ENCODE measurements around the gene PI4KA.
"Not testable (repeated sequence)": the region's sequence is repeated elsewhere in the genome, so short reads cannot be mapped to it uniquely, and the experiment has no call there.

PI4KA gene

GRCh38 chr22:20858615-20859416 is at the start of gene PI4KA, which contains the start of gene SNAP29:
Gene PI4KA, minus strand, starts transcription at chr22:20858811. Its CDS starts 86 bp downstream, at chr22:20858725.
Gene SNAP29, plus strand, starts transcription at chr22:20859007. Its CDS starts 104 bp downstream, at chr22:20859111.
- peak; percentile 70 to 97 (median 94) for DNase-seq

DNA sequence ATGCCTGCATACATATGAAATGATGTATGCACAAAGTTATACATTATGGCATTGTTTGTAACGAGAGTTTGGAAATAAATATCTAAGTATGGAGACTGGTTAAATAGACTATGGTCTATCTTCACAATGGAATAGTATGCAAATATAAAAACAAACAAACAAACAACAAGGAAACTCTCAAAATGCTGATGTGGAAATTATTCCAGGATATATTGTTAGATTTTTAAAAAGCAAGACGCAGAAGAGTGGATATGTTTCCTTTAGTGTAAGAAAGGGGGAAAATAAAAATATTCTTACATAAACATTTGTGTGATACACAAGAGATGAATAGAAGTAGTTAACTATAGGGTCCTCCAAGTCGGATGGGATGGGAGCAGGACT is 47.8 kb upstream of the PI4KA start:
- DNase-seq: no peak

DNA sequence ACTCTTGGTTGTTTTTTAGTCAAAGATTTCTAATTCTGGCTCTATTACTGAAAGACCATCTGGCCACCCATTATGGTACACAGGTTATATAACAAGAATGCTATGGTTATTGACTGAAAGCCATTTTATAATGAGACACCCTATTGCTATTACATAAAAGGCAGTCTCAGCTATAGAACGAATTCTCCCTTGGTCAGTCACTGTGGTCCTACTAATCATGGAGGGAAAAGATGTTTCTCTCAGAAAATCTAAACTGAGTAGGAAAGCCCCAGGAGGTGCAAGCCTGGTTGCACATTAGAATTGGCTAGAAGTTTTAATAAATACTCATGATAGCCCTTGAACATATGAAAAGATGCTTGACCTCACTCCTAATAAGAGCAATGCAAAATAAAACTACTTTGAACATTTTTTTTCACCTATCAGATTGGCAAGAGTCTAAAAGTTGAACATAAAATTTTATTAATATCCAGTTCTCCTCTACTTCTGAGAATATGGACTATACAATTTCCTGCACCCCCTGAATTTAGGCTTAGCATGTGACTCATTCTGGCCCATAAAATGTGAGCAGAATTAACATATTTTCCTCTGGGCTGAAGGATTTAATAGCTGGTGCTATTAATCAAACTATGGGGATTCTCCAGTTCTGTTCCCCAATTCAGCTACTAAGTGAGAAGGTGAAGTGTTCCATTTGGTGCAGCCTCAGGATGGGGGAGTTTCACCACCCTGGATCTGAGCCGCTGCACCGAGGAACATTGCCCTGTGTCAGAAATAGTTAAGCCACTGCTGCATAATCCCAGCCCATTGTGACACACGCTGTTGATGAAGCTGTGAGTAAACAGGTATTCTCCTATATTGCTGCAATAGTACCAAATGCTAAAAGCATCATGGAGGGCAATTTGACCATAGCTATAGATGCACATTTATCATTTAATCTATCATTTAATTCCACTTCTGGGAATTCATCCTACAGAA is 47.1 kb upstream of the PI4KA start:
- DNase-seq: peak in 1 of 14 donors; percentile 71

GRCh38 chr22:20904980-20905355 is 46.4 kb upstream of the PI4KA start:
- no peak for DNase-seq

DNA sequence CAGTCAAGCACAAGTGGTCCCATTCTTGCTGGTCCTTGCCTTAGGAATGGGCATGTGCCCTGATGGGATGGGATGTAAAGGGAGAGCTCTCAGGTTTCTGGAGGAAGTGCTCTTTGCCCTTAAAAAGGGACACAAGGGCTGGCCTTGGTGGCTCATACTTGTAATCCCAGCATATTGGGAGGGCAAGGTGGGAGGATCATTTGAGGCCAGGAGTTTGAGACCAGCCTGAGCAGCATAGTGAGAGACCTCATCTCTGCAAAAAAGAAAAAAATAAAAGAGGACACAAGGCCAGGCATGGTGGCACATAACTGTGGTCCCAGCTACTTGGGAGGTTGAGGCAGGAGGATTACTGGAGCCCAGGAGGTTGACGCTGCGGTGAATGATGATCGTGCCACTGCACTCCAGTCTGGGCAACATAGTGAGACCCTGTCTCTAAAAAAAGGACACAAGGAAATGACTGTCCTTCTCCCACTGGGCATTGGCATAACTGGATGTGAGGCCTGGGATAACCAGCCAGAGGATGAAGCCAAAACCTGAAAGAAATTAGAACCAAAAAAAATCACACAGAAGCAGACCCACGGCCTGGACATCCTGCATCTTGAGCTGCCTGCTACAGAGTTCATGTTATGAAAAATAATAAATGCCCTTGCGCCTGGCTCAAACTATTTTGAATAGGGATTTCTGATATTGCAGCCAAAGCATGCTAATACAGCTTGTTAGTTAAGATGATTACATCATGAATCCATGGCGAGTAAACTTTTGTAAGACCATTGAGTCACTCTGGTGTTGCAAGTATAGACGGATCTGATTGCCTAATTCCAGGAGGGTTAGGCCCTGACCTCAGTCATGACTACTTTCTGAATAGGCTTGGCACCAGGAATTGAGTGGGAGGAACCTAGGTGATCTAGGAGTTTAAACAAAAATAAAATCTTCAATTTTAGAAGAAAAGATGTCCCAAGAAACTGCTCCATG is 45.7 kb upstream of the PI4KA start:
- peak in 1 of 14 donors; percentile 23 for DNase-seq

- no peak for DNase-seq
Measured at GRCh38 chr22:20903093-20903492, 44.5 kb upstream of the PI4KA start.

GRCh38 chr22:20901093-20902033 is 42.8 kb upstream of the PI4KA start:
- DNase-seq: not testable (repeated sequence)

- DNase-seq: no peak
Measured at GRCh38 chr22:20899827-20900423, 41.3 kb upstream of the PI4KA start.

DNA sequence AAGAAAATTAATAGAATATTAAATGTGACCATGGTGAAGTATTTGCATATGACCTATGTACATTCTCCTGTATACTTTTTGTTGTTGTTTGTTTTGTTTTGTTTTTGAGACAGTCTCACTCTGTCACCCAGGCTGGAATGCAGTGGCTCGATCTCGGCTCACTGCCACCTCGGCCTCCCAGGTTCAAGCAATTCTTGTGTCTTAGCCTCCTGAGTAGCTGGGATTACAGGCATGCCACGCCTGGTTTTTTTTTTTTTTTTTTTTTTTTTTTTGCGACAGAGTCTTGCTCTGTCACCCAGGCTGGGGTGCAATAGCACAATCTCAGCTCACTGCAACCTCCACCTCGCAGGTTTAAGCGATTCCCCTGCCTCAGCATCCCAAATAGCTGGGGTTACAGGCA is 39.1 kb upstream of the PI4KA start:
- not testable (repeated sequence) for DNase-seq

- no peak for DNase-seq
Measured at GRCh38 chr22:20890975-20891374, 32.4 kb upstream of the PI4KA start.

DNA sequence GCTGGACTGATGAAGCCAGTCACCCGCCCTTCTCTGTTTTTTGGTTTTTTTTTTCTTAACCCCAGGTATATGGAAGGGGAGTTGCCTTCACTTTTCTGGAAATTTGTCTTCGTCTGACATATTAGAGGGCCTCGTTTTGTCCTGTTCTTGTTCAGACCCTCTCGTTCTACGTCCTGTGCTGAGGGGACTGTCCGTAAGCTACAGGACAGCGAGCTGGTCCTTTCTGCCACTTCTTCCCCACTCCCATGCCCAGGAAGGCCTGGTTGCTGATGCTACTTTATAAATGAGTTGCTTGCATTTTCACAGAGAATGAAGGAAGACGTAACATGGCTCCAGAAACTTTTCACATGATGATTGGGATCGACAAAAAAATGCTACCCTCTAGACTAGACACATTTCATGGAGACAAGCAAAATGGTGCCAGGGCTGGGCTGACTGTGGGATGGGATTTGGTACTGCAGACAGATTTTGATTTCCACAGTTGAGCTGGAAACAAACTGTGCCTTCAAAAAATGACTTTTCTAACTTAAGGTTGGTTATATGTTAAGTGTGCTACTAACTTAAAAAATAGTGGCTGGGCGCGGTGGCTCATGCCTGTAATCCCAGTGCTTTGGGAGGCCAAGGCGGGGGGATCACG is 31.4 kb upstream of the PI4KA start:
- DNase-seq: no peak

DNA sequence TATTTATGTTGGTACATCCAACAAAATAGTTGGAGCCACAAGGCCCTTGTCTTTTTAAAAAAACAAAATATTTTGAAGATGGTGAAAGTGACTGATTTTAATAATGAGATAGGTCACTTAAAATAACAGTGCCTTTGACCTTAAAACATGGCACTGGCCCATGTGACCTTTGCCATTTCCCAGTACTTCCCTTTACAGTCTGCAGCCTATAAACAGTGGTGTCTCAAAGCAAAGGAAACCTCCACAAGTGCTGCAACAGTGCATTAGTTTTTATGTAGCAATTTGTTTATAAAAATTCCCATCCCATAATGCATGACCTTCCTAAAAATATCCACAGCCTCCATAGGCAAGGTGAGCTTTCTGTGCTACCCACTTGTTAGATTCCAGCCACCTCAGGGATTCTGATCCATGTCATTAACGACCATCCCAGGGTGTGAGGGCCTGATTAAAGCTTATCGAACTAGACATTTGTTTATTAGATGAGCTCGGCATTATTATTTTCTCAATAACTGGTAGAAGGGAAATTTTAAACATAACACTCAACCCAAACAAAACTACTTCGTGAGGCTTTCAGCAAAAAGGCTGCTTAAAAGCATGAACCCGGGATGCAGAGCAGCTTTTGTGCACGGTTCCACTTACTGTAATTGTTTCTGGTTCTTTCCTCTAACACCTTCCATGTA is 30.6 kb upstream of the PI4KA start:
- no peak for DNase-seq

- DNase-seq: no peak
Measured at GRCh38 chr22:20887375-20887774, 28.8 kb upstream of the PI4KA start.

DNA sequence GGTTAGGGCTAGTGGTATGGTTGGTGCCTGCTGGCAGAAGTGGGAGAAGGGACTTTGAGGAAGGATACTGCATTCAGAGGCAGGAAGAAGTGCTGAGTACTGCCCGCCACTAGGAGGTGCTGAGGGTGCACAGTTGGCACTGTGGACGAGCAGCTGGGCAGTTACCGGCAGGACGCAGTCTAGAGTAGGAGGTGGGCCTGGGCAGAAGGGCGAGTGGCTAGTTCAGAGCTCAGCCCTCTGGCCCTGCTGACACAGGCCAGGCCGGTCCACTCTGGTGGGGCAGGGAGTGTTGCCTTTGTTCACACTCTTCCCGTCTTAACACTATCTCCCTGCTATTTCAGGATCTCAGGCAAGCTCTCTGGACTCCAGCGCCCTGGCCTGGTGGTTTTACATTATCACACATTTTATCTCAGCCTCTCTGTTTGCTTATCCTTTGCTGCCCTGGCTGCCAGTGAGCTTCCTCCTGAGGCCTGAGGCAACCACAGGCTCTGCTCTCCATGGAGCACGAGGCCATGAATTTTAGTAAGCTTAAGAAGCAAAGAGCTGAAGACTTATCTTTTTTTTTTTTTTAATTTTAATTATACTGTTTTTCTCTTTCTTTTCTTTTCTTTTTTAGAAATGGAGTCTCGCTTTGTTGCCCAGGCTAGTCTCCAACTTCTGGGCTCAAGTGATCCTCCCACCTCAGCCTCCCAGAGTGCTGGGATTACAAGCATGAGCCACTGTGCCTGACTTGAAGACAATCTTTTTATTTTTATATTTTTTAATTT is 27.1 kb upstream of the PI4KA start:
- peak in 13 of 14 donors; percentile 9 to 64 (median 41) for DNase-seq

- no peak for DNase-seq
Measured at GRCh38 chr22:20885017-20885556, 26.5 kb upstream of the PI4KA start.

- DNase-seq: no peak
Measured at GRCh38 chr22:20884454-20884853, 25.8 kb upstream of the PI4KA start.

- DNase-seq: no peak
Measured at GRCh38 chr22:20882855-20883254, 24.2 kb upstream of the PI4KA start.
